ENCODE results near the gene ROR2. TPM values are rescaled to one million over a fixed set of nuclear protein-coding genes. Genes with fewer than 3 reads are reported as not detected.

The ROR2 gene
- total and polyA plus RNA-seq, 2 donors (not counting 3 experiments of a cell fraction or from before 2014, with no cell fraction given): not detected

DNA sequence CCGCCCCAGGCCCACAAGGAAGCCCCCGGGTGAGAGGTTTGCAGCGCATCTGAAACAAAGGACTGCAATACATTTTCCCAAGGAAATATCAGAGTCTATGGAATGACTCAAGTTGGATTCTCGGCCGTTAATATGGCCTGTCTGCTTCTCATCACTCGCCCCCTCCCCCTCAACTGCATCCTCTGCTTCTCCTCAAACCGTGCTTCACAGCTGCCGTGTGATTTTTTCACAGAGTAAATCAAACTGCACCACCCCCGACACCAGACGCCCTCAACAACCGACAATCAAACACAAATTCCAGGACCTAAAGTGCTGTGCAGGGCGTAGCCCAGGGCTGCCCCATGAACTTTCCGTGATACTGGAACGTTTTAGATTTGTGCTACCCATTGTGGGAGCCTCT is 176.9 kb downstream of the ROR2 start:
- Histone ChIP-seq H3K4me3 (replicated peaks in 1 of 3; ENCODE audit: insufficient read depth in 1 of 3, low read depth in 1 of 3, low read length in 3 of 3) (no peak overlapping the region), H2AFZ (ENCODE audit: low read depth, low read length) (no peak overlapping the region), H3K79me2 (ENCODE audit: control insufficient read depth, insufficient read depth, low read length) (no peaks in the 10 kb centered on the region), H3K27me3 (ENCODE audit: control insufficient read depth in 2 of 2, insufficient read depth in 2 of 2, low read length in 2 of 2) (no peaks in the 10 kb centered on the region), H3K27ac (ENCODE audit: insufficient read depth, low read depth, low read length) (no peak overlapping the region), H4K20me1 (replicated peaks; ENCODE audit: control insufficient read depth, extremely low read depth, insufficient read depth, low read length) (no peaks in the 10 kb centered on the region), H3K4me2 (ENCODE audit: insufficient read depth, low read length) (no peak overlapping the region), H3K9me3 (replicated peaks; ENCODE audit: control insufficient read depth, insufficient read depth, low read length) (no peaks in the 10 kb centered on the region), H3K9ac (replicated peaks; ENCODE audit: extremely low read depth, insufficient read depth, low read length) (no peak overlapping the region), H3K36me3 (ENCODE audit: control insufficient read depth in 2 of 2, extremely low read depth in 1 of 2, insufficient read depth in 2 of 2, low read length in 2 of 2) (no peaks in the 10 kb centered on the region), H3K4me1 (ENCODE audit: control insufficient read depth, extremely low read depth, insufficient read depth, low read length) (no peaks in the 10 kb centered on the region), H3K9me1 (replicated peaks; ENCODE audit: control insufficient read depth, extremely low read depth, insufficient read depth, low read length) (no peaks in the 10 kb centered on the region)
- DNase-seq (ENCODE audit: low read depth, low spot score): no peak
- CTCF ChIA-PET: interaction anchor here (1.2 to 1.9 kb wide), 2 partner anchors 9 to 177 kb away, joined by 3 to 8 read pairs; partner anchors contain the start of gene ROR2
- POLR2A ChIA-PET: no interaction called here
- BruUV-seq (replicated peaks): no TSS peak
- intact Hi-C loops (cut with micrococcal nuclease) (no loop called here), dilution Hi-C loops (cut with MboI; ENCODE audit: extremely low pct_ligation_motif_present, low sequenced_read_pairs) (no loop called here)
- TF ChIP-seq EZH2 (IDR thresholded peaks at IDR 0.05; ENCODE audit: borderline replicate concordance, low read depth, low read length, severe bottlenecking): no peak
- TF ChIP-seq POLR2AphosphoS5 (IDR thresholded peaks at IDR 0.05; ENCODE audit: insufficient read depth, low read depth, low read length): no peak
- TF ChIP-seq, protein P1, sequence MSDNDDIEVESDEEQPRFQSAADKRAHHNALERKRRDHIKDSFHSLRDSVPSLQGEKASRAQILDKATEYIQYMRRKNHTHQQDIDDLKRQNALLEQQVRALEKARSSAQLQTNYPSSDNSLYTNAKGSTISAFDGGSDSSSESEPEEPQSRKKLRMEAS (IDR thresholded peaks at IDR 0.05; ENCODE audit: insufficient read depth, insufficient read length): no peak
- TF ChIP-seq FOS (IDR thresholded peaks at IDR 0.05; ENCODE audit: borderline replicate concordance, insufficient read depth, low read length): no peak
- TF ChIP-seq GATA2 (IDR thresholded peaks at IDR 0.05; ENCODE audit: insufficient read depth, insufficient read length, low read depth, low read length): no peak
- TF ChIP-seq, protein P2, sequence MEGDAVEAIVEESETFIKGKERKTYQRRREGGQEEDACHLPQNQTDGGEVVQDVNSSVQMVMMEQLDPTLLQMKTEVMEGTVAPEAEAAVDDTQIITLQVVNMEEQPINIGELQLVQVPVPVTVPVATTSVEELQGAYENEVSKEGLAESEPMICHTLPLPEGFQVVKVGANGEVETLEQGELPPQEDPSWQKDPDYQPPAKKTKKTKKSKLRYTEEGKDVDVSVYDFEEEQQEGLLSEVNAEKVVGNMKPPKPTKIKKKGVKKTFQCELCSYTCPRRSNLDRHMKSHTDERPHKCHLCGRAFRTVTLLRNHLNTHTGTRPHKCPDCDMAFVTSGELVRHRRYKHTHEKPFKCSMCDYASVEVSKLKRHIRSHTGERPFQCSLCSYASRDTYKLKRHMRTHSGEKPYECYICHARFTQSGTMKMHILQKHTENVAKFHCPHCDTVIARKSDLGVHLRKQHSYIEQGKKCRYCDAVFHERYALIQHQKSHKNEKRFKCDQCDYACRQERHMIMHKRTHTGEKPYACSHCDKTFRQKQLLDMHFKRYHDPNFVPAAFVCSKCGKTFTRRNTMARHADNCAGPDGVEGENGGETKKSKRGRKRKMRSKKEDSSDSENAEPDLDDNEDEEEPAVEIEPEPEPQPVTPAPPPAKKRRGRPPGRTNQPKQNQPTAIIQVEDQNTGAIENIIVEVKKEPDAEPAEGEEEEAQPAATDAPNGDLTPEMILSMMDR (IDR thresholded peaks at IDR 0.05; ENCODE audit: extremely low read depth in 1 of 2, insufficient read depth in 1 of 2, low read depth in 1 of 2, low read length in 2 of 2): no peak
- no peak for TF ChIP-seq POLR2A (IDR thresholded peaks at IDR 0.05; ENCODE audit: low read depth, low read length)
- TF ChIP-seq JUN (IDR thresholded peaks at IDR 0.05; ENCODE audit: borderline replicate concordance, insufficient read depth, insufficient read length, low read depth): no peak
- TF ChIP-seq MYC (IDR thresholded peaks at IDR 0.05; ENCODE audit: low read depth, low read length): no peak
- FAIRE-seq: no peak

Data from endothelial cell of umbilical vein (primary cell).